Calu3 (cell line): ENCODE measurements around the gene VAC14. TPM values are rescaled to one million over a fixed set of nuclear protein-coding genes. Genes with fewer than 3 reads are reported as not detected.

Source experiments
- BruUV-seq: library from RNA; stranded (reverse); fragments of 400-500 nt; replicated peaks from 2 replicates; lab custom pipeline; 2021; lab: Mats Ljungman, UMichigan
- CTCF ChIA-PET: fragments of 300-600 bp; sonication (Branson Sonifier 250); formaldehyde crosslinking; loops from one replicate; lab custom pipeline; 2022; ENCODE audit warnings: antibody characterized with exemption; lab: Charles Lee
- DNase-seq: peaks from one replicate; pipeline ENCODE4 v3.0.0; 2022
- H3K27ac Mint-ChIP-seq: one replicate; pipeline ENCODE4 v1.8.0; 2022; ENCODE audit warnings: mixed read lengths; ENCODE audit not compliant: unreplicated experiment
- H3K27me3 Mint-ChIP-seq: one replicate; pipeline ENCODE4 v1.8.0; 2022; ENCODE audit warnings: mixed read lengths; ENCODE audit not compliant: unreplicated experiment
- H3K36me3 Mint-ChIP-seq: one replicate; pipeline ENCODE4 v1.8.0; 2022; ENCODE audit warnings: mild to moderate bottlenecking, moderate library complexity, mixed read lengths; ENCODE audit not compliant: insufficient read depth, unreplicated experiment
- H3K4me1 Mint-ChIP-seq: one replicate; pipeline ENCODE4 v1.8.0; 2022; ENCODE audit warnings: mild to moderate bottlenecking, low read depth, mixed read lengths; ENCODE audit not compliant: unreplicated experiment
- H3K4me3 Mint-ChIP-seq: one replicate; pipeline ENCODE4 v1.8.0; 2022; ENCODE audit warnings: mild to moderate bottlenecking, low read depth, moderate library complexity, mixed read lengths; ENCODE audit not compliant: unreplicated experiment
- H3K9me3 Mint-ChIP-seq: one replicate; pipeline ENCODE4 v1.8.0; 2022; ENCODE audit warnings: low read depth, mixed read lengths; ENCODE audit not compliant: unreplicated experiment
- intact Hi-C: fragments of 100-400 bp; cut with micrococcal nuclease; formaldehyde crosslinking; loops from one replicate; pipeline ENCODE4 v1.10.0; 2022; ENCODE audit not compliant: unreplicated experiment
- total RNA-seq: library from RNA; stranded (reverse); gene quantifications from 2 replicates; pipeline ENCODE4 v1.2.3, GENCODE V29; 2022
- TF ChIP-seq, protein P1 (sequence below): fragments of 200-600 bp; IDR thresholded peaks from one replicate; pipeline ENCODE4 v1.8.0; 2022; ENCODE audit warnings: antibody characterized with exemption; ENCODE audit not compliant: unreplicated experiment

VAC14 gene
- total RNA-seq, 1 experiment from 2014 or later = 63.8 TPM

DNA sequence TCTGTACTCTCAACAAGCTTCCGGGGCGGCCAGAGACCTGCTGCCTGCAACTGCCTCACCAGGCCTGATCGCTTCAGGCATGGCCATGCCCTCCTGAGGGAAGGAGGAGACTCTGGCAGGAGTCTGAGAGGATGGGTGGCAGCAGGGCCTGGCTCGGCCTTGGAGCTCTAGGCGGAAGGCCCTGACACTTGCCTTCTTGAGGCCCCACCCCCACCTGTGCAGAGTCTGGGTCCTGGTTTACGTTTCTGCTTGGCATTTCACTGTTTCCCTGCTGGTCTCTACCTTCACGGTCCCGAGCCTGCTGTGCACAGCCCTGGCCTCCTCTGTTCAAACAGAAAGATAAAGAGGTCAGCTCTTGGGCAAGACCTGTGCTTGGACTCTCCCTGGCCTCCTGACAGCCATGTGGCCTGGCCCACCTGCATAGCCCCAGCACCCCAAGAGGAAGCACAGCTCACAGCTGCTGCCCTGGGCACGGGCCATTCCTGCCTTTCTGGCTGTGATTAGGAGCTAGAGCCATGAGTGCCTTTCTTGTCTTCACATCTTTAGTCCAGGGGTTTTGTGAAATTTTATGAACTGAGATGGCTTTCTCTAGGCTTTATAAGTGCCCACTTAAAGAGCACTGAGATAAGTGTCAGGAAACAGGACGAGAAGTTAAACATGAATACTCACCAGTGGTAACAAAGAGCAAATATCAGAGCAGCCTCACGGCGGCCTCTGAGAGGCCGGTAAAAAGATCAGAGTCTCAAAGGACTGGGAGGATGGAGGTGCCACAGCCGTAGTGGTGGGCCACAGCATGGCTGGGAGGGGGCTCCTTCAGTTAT is 89.5 kb downstream of the VAC14 start:
- intact Hi-C loops = no loop called here
- Mint-ChIP-seq H3K4me1 (peaks cover 21% of the 10 kb centered on the region), H3K9me3 (no peaks in the 10 kb centered on the region), H3K36me3 (peaks cover 15% of the 10 kb centered on the region), H3K27me3 (no peaks in the 10 kb centered on the region), H3K4me3 (no peak overlapping the region), H3K27ac (no peak overlapping the region)
- BruUV-seq = no TSS peak
- CTCF ChIA-PET = no interaction called here
- no peak for DNase-seq
- TF ChIP-seq, protein P1, sequence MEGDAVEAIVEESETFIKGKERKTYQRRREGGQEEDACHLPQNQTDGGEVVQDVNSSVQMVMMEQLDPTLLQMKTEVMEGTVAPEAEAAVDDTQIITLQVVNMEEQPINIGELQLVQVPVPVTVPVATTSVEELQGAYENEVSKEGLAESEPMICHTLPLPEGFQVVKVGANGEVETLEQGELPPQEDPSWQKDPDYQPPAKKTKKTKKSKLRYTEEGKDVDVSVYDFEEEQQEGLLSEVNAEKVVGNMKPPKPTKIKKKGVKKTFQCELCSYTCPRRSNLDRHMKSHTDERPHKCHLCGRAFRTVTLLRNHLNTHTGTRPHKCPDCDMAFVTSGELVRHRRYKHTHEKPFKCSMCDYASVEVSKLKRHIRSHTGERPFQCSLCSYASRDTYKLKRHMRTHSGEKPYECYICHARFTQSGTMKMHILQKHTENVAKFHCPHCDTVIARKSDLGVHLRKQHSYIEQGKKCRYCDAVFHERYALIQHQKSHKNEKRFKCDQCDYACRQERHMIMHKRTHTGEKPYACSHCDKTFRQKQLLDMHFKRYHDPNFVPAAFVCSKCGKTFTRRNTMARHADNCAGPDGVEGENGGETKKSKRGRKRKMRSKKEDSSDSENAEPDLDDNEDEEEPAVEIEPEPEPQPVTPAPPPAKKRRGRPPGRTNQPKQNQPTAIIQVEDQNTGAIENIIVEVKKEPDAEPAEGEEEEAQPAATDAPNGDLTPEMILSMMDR = no peak

DNA sequence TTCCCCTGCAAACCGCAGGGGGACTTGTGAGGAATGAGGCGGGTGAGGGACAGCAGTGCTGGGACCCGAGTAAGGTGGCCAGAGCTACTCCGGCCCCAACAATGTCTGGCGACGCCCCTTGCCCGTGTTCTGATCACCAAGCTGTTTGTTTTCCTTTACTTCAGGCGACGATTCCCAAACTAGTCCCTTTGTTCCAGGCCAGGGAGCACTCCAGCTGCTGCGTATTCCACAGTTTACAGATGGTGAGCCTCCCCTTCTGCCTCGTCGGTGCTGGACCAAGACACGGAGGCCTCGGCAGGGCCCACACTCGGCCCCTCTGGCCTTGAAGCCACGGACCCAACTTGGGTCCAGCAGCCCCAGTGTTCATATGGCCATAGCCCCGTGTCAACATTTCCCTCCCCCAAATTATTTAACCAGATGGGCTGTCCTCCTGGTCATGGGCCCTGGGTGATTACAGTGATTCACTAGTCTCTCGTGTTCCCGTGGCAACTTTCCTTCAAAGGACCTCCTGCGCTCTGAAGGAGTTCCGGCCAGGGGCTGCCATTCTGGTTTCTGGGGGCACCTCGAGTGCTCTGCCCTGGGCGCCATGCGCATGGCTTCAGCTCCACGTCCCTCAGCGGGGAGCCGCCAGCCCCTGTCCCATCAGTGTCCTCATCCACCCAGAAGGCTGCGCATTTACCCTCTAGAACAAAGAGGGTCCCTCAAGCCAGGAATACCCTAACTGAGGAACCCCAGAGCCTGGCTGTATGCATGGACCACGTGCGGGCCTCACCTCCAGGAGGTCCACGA is 90.3 kb downstream of the VAC14 start:
- Mint-ChIP-seq H3K27me3 (no peaks in the 10 kb centered on the region), H3K4me3 (no peak overlapping the region), H3K4me1 (peaks cover 24% of the 10 kb centered on the region), H3K27ac (no peak overlapping the region), H3K9me3 (no peaks in the 10 kb centered on the region), H3K36me3 (peaks cover 15% of the 10 kb centered on the region)
- intact Hi-C loops = no loop called here
- CTCF ChIA-PET = no interaction called here
- no TSS peak for BruUV-seq
- TF ChIP-seq, protein P1 = no peak
- DNase-seq = no peak

DNA sequence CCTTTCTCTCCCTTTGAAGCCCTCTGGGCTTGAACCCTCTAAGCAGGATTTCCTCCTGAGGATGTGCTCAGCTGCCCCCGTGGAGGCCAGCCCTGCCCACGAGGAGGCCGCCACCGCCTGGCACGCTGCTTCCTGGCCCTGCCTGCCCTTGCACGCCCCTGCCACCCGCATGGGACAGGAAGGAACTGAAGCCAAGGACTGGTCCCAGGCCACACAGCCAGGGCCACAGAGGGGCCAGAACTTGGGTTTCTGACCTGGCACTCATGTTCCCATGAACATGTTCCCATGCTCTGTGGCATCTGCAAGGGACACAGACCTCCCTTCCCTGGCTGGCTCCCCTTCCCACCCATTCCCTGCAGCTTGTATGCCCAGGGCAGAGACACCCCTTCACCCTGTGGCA is 91.0 kb downstream of the VAC14 start:
- Mint-ChIP-seq H3K36me3 (peaks cover 16% of the 10 kb centered on the region), H3K27me3 (no peaks in the 10 kb centered on the region), H3K9me3 (no peaks in the 10 kb centered on the region), H3K4me3 (no peak overlapping the region), H3K27ac (no peak overlapping the region), H3K4me1 (peaks cover 24% of the 10 kb centered on the region)
- TF ChIP-seq, protein P1 = no peak
- no TSS peak for BruUV-seq
- DNase-seq = no peak
- CTCF ChIA-PET = no interaction called here
- intact Hi-C loops = loop anchor here (5.0 kb wide), 2 partner anchors 37 to 62 kb away; no protein-coding TSS in a partner anchor

DNA sequence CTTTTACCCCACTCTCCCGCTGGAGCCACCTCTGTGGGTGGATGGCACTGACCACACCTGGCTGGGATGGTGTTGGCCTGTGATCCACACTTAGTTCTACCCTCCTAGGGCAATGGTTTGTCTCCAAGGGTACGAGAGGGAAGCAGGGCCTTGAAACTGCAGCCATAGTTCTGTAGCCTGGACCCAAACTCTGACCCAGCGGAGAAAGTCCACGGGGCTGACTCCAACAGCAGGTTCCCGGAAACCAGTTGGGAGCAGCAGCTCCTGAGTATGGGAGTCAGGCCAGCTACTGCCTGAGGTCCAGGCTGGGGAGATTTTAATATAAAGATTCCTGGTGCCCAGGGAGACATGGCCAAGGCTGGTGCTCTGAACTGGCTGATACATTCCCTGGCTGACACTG is 91.5 kb downstream of the VAC14 start:
- BruUV-seq = no TSS peak
- TF ChIP-seq, protein P1 = no peak
- no peak overlapping the region for H3K4me3 Mint-ChIP-seq
- H3K27me3 Mint-ChIP-seq = no peaks in the 10 kb centered on the region
- DNase-seq = no peak
- H3K4me1 Mint-ChIP-seq = peaks cover 25% of the 10 kb centered on the region
- no peaks in the 10 kb centered on the region for H3K9me3 Mint-ChIP-seq
- peaks cover 16% of the 10 kb centered on the region for H3K36me3 Mint-ChIP-seq
- intact Hi-C loops = loop anchor here (5.0 kb wide), 2 partner anchors 38 to 63 kb away; no protein-coding TSS in a partner anchor
- CTCF ChIA-PET = no interaction called here
- no peak overlapping the region for H3K27ac Mint-ChIP-seq
